H1 (cell line): Measurements from ENCODE around the gene ST7L. TPM values are rescaled to one million over a fixed set of nuclear protein-coding genes. Genes with fewer than 3 reads are reported as not detected.

Source experiments
- ATF3 ChIP-seq: IDR thresholded peaks from 2 replicates; pipeline ENCODE4 v1.6.1; 2011; ENCODE audit warnings: low read depth, mild to moderate bottlenecking, low read length; ENCODE audit not compliant: insufficient read depth
- CEBPB ChIP-seq: IDR thresholded peaks from 2 replicates; pipeline ENCODE4 v1.6.1; 2012; ENCODE audit warnings: low read depth, low read length
- CHD1 ChIP-seq: IDR thresholded peaks from 2 replicates; pipeline ENCODE4 v1.6.1; 2012; ENCODE audit warnings: low read depth, low read length, improper control_type of control experiment
- CREB1 ChIP-seq: IDR thresholded peaks from 2 replicates; pipeline ENCODE4 v1.6.1; 2012; ENCODE audit warnings: inconsistent platforms
- E2F6 ChIP-seq: IDR thresholded peaks from 2 replicates; pipeline ENCODE4 v1.6.1; 2012; ENCODE audit warnings: inconsistent platforms
- EGR1 ChIP-seq: IDR thresholded peaks from 2 replicates; pipeline ENCODE4 v1.6.1; 2011; ENCODE audit warnings: low read depth, low read length, borderline replicate concordance
- EP300 ChIP-seq, 2 experiments: IDR thresholded peaks; 1 replicate in 1 of 2; 2 replicates in 1 of 2; pipeline ENCODE4 v1.6.1; 2011 to 2012; ENCODE audit warnings: low read depth in 2 of 2, low read length in 2 of 2, mild to moderate bottlenecking in 2 of 2, borderline replicate concordance in 1 of 2, inconsistent platforms in 1 of 2, moderate library complexity in 1 of 2
- GABPA ChIP-seq: IDR thresholded peaks from 2 replicates; pipeline ENCODE4 v1.6.1; 2011; ENCODE audit warnings: mild to moderate bottlenecking, low read length, moderate library complexity, borderline replicate concordance; ENCODE audit not compliant: insufficient read depth
- GTF2F1 ChIP-seq: IDR thresholded peaks from 2 replicates; pipeline ENCODE4 v1.6.1; 2012; ENCODE audit warnings: low read depth, low read length, improper control_type of control experiment, borderline replicate concordance
- JUND ChIP-seq: IDR thresholded peaks from 2 replicates; pipeline ENCODE4 v1.6.1; 2011; ENCODE audit warnings: mild to moderate bottlenecking, improper control_type of control experiment, low read length
- KDM5A ChIP-seq: fragments of 200-600 bp; IDR thresholded peaks from 2 replicates; pipeline ENCODE4 v1.7.1; 2012; ENCODE audit warnings: mild to moderate bottlenecking, low read length, inconsistent platforms, mixed read lengths
- PHF8 ChIP-seq: fragments of 200-600 bp; sonication (generic); conservative IDR thresholded peaks from 2 replicates; pipeline ENCODE4 v1.7.1; 2012; ENCODE audit warnings: low read depth, mild to moderate bottlenecking, inconsistent platforms, low read length, moderate library complexity
- POLR2AphosphoS5 ChIP-seq: IDR thresholded peaks from 2 replicates; pipeline ENCODE4 v1.6.1; 2011; ENCODE audit warnings: low read depth, low read length
- SP4 ChIP-seq: IDR thresholded peaks from 2 replicates; pipeline ENCODE4 v1.6.1; 2012; ENCODE audit warnings: low read length, inconsistent platforms
- TAF1 ChIP-seq: IDR thresholded peaks from 2 replicates; pipeline ENCODE4 v1.6.1; 2011; ENCODE audit warnings: mild to moderate bottlenecking, low read depth, low read length
- TAF7 ChIP-seq: optimal IDR thresholded peaks from 2 replicates; pipeline ENCODE3; 2011; ENCODE audit warnings: low read depth, mild to moderate bottlenecking, inconsistent platforms, low read length, moderate library complexity, borderline replicate concordance
- YY1 ChIP-seq: IDR thresholded peaks from 2 replicates; pipeline ENCODE4 v1.6.1; 2011; ENCODE audit warnings: low read depth, mild to moderate bottlenecking, low read length
- polyA plus RNA-seq, 7 experiments: library from polyadenylated mRNA; depleted of rRNA in 3 of 7; stranded (reverse) in 5 of 7; unstranded in 2 of 7; fragments of >200 nt in 5 of 7; fragments of 200-250 nt in 2 of 7; gene quantifications; 1 replicate in 5 of 7; 2 replicates in 1 of 7; 4 replicates in 1 of 7; pipeline versions ENCODE4 v1.2.1 to v1.2.3, GENCODE V29; 2011 to 2013; ENCODE audit warnings: missing spikeins in 2 of 7, mixed read lengths in 2 of 7
- total RNA-seq: library from RNA; stranded (reverse); fragmentation: NEBNext Ultra II Directional; extraction: Animal tissue kit (Norgen Biotek cat#: 25700); gene quantifications from 2 replicates; pipeline ENCODE4 v1.2.1, GENCODE V29; 2021

The ST7L gene
- total and polyA plus RNA-seq, 2 of the 8 experiments (the other 6 are each of a cell fraction or from before 2014, with no cell fraction given): 9.6 to 16.2 TPM

- TF ChIP-seq ATF3 (0 out of 2 replicates have a peak, but pooled peaks have one; percentile 32), CEBPB (peak; percentile 22; the same call in 1 of the 2 replicates), POLR2AphosphoS5 (peak; percentile 88), YY1 (peak; percentile 99), PHF8 (peak; percentile 87), CREB1 (peak; percentile 95), KDM5A (peak; percentile 85), EP300 (IDR thresholded peaks at IDR 0.05; ENCODE audit: borderline replicate concordance in 1 of 2, low read depth in 2 of 2, low read length in 2 of 2) (peak in 1 of 2 experiments; percentile 71; a peak in 1 of 3 replicates), GABPA (0 out of 2 replicates have a peak, but pooled peaks have one; percentile 26), SP4 (0 out of 2 replicates have a peak, but pooled peaks have one; percentile 43), E2F6 (peak; percentile 74), EGR1 (no peak), TAF1 (peak; percentile 98), JUND (0 out of 2 replicates have a peak, but pooled peaks have one; percentile 6), CHD1 (peak; percentile 69; the same call in 1 of the 2 replicates), GTF2F1 (no peak), TAF7 (peak; percentile 87)
Measured at GRCh38 chr1:112619518-112620376, 806 bp upstream of the ST7L start, which contains the start of gene CAPZA1 (continued).
